GM12878 (cell line): Measurements from ENCODE around the gene PANX2. TPM values are rescaled to one million over a fixed set of nuclear protein-coding genes. Genes with fewer than 3 reads are reported as not detected.

ENCODE experiments used
- ATAC-seq: fragments of 200-7000 bp; cut with Tn5 transposase; 3 replicates; pipeline ENCODE4 v1.9.1; 2020; ENCODE audit warnings: mild to moderate bottlenecking, moderate library complexity
- BruUV-seq: library from RNA; stranded (reverse); fragments of 400-500 nt; replicated peaks from 2 replicates; lab custom pipeline; 2021; lab: Mats Ljungman, UMichigan
- CTCF ChIA-PET: fragments of 300-600 bp; sonication (Branson Sonifier 250); formaldehyde crosslinking; extraction: SDS; loops from one replicate; lab custom pipeline; 2021; ENCODE audit warnings: inconsistent platforms; lab: Yijun Ruan, JAX
- POLR2A ChIA-PET: fragments of 350-600 bp; formaldehyde crosslinking; extraction: SDS; loops from one replicate; lab custom pipeline; 2021; ENCODE audit warnings: inconsistent platforms; lab: Charles Lee
- RAD21 ChIA-PET: fragments of 300-600 bp; sonication (Branson Sonifier 250); formaldehyde crosslinking; loops from one replicate; lab custom pipeline; 2023; ENCODE audit warnings: antibody characterized with exemption; ENCODE audit not compliant: unreplicated experiment; lab: Charles Lee
- SMC1A ChIA-PET: fragments of 300-600 bp; sonication (Branson Sonifier 250); formaldehyde crosslinking; loops from one replicate; lab custom pipeline; 2023; ENCODE audit not compliant: unreplicated experiment, uncharacterized antibody; lab: Charles Lee
- DNase-seq: peaks from one replicate; pipeline ENCODE4 v3.0.0-alpha.2; 2011; ENCODE audit warnings: low read depth, low spot score
- FAIRE-seq: peaks from 3 replicates; lab custom pipeline; 2011; peaks lifted over from hg19 to GRCh38; lab: Jason Lieb, UNC
- H2AFZ ChIP-seq: 2 replicates; pipeline ENCODE4 v1.6.0; 2011; ENCODE audit warnings: low read depth, low read length, control low read depth; ENCODE audit not compliant: control insufficient read depth
- H3K27ac ChIP-seq: 2 replicates; pipeline ENCODE4 v1.5.1; 2011; ENCODE audit warnings: control low read depth; ENCODE audit not compliant: control insufficient read depth, insufficient read depth
- H3K27me3 ChIP-seq, 2 experiments: replicated peaks in 1 of 2; 2 replicates each; pipeline versions ENCODE4 v1.6.0 to v1.6.1; 2011; ENCODE audit warnings: low read length in 1 of 2; ENCODE audit not compliant: control insufficient read depth in 2 of 2, insufficient read depth in 2 of 2
- H3K36me3 ChIP-seq, 2 experiments: 2 replicates each; pipeline ENCODE4 v1.5.1; 2011; ENCODE audit warnings: low read length in 1 of 2; ENCODE audit not compliant: control insufficient read depth in 2 of 2, insufficient read depth in 2 of 2
- H3K4me1 ChIP-seq: 2 replicates; pipeline ENCODE4 v1.6.1; 2011; ENCODE audit warnings: mild to moderate bottlenecking, low read length, moderate library complexity, mixed read lengths; ENCODE audit not compliant: control insufficient read depth, insufficient read depth
- H3K4me2 ChIP-seq: 2 replicates; pipeline ENCODE4 v1.6.0; 2011; ENCODE audit warnings: control low read depth; ENCODE audit not compliant: control insufficient read depth, insufficient read depth
- H3K4me3 ChIP-seq: fragments of 200-600 bp; sonication (generic); 2 replicates; pipeline ENCODE4 v1.5.1; 2016
- H3K79me2 ChIP-seq: 2 replicates; pipeline ENCODE4 v1.6.0; 2011; ENCODE audit warnings: low read length; ENCODE audit not compliant: control insufficient read depth, insufficient read depth
- H3K9ac ChIP-seq: 2 replicates; pipeline ENCODE4 v1.8.0; 2011; ENCODE audit warnings: low read length, control low read depth, mixed read lengths; ENCODE audit not compliant: control insufficient read depth, insufficient read depth
- H3K9me3 ChIP-seq: replicated peaks from 3 replicates; pipeline ENCODE4 v1.5.1; 2011; ENCODE audit warnings: mild to moderate bottlenecking, low read length; ENCODE audit not compliant: control insufficient read depth, insufficient read depth
- H4K20me1 ChIP-seq: 2 replicates; pipeline ENCODE4 v1.6.0; 2011; ENCODE audit not compliant: control insufficient read depth, insufficient read depth
- ATF7 ChIP-seq: fragments of 450-650 bp; IDR thresholded peaks from 2 replicates; pipeline ENCODE4 v1.6.1; 2016; ENCODE audit warnings: low read depth, mild to moderate bottlenecking
- BACH1 ChIP-seq: fragments of 450-650 bp; IDR thresholded peaks from 2 replicates; pipeline ENCODE4 v1.6.1; 2017; ENCODE audit warnings: mild to moderate bottlenecking, borderline replicate concordance
- DPF2 ChIP-seq: fragments of 450-650 bp; IDR thresholded peaks from 2 replicates; pipeline ENCODE4 v1.6.1; 2017; ENCODE audit warnings: mild to moderate bottlenecking
- EZH2 ChIP-seq: IDR thresholded peaks from 2 replicates; pipeline ENCODE4 v1.6.1; 2012; ENCODE audit warnings: low read depth, mild to moderate bottlenecking, control low read depth, inconsistent platforms, low read length, borderline replicate concordance; ENCODE audit not compliant: control insufficient read depth
- MEF2A ChIP-seq: IDR thresholded peaks from 2 replicates; pipeline ENCODE4 v1.6.1; 2011; ENCODE audit warnings: low read depth, mild to moderate bottlenecking, low read length, moderate library complexity; ENCODE audit not compliant: insufficient read depth
- PML ChIP-seq: IDR thresholded peaks from 2 replicates; pipeline ENCODE4 v1.6.1; 2012; ENCODE audit warnings: low read length, inconsistent platforms
- SPI1 ChIP-seq: IDR thresholded peaks from 2 replicates; pipeline ENCODE4 v1.6.1; 2011; ENCODE audit warnings: low read depth, mild to moderate bottlenecking, low read length, moderate library complexity, borderline replicate concordance; ENCODE audit not compliant: insufficient read depth
- SRF ChIP-seq, 2 experiments: IDR thresholded peaks; 2 replicates each; pipeline ENCODE4 v1.6.1; 2011; ENCODE audit warnings: low read depth in 2 of 2, low read length in 2 of 2, mild to moderate bottlenecking in 1 of 2, moderate library complexity in 1 of 2
- TBL1XR1 ChIP-seq: IDR thresholded peaks from 2 replicates; pipeline ENCODE4 v1.6.1; 2012; ENCODE audit warnings: low read depth, low read length, improper control_type of control experiment
- YY1 ChIP-seq: IDR thresholded peaks from 2 replicates; pipeline ENCODE4 v1.6.1; 2011; ENCODE audit warnings: low read depth, mild to moderate bottlenecking, low read length
- ZNF217 ChIP-seq: fragments of 450-650 bp; IDR thresholded peaks from 2 replicates; pipeline ENCODE4 v1.6.1; 2017; ENCODE audit warnings: antibody characterized with exemption, mild to moderate bottlenecking
- WGBS: methylation state at CpG from one replicate; pipeline ENCODE4 v1.1.6; 2016; ENCODE audit warnings: low lambda C conversion rate; ENCODE audit not compliant: insufficient replicate concordance, insufficient coverage; ENCODE audit errors: missing lambda C conversion rate; 5-methylcytosine and 5-hydroxymethylcytosine counted together
- in situ Hi-C: fragments of 300-500 bp; cut with MboI; formaldehyde crosslinking; loops from 9 replicates; pipeline ENCODE4 v1.14.3; 2018; ENCODE audit warnings: mixed read lengths
- intact Hi-C: fragments of 100-400 bp; cut with micrococcal nuclease; formaldehyde crosslinking; loops from one replicate; pipeline ENCODE4 v1.14.2; 2022; ENCODE audit not compliant: unreplicated experiment
- polyA plus RNA-seq, 11 experiments: library from polyadenylated mRNA; depleted of rRNA in 4 of 11; unstranded in 6 of 11; stranded (reverse) in 5 of 11; fragments of >200 nt; fragmentation: Nextera tagmentation in 4 of 11; fragmentation: Illumina TruSeq in 1 of 11; extraction: Ambion mirVana in 4 of 11; extraction: Trizol in 1 of 11; gene quantifications; 1 replicate in 1 of 11; 2 replicates in 10 of 11; pipeline versions ENCODE4 v1.2.1 to v1.2.3, GENCODE V29; 2011 to 2016; ENCODE audit warnings: inconsistent platforms in 2 of 11, missing spikeins in 2 of 11, low read depth in 1 of 11
- total RNA-seq, 4 experiments: library from RNA; depleted of rRNA in 3 of 4; stranded (reverse); fragments of >200 nt in 3 of 4; fragmentation: Illumina TruSeq in 1 of 4; extraction: Trizol in 1 of 4; gene quantifications; 2 replicates each; pipeline versions ENCODE4 v1.2.1 to v1.2.3, GENCODE V29; 2013 to 2021
- TF ChIP-seq, protein P1 (sequence below): fragments of 450-650 bp; IDR thresholded peaks from 2 replicates; pipeline ENCODE4 v1.6.1; 2017; ENCODE audit warnings: mild to moderate bottlenecking
- TF ChIP-seq, protein P2 (sequence below): fragments of 450-650 bp; formaldehyde crosslinking; IDR thresholded peaks from 2 replicates; pipeline ENCODE4 v1.5.0; 2022; ENCODE audit warnings: mild to moderate bottlenecking, missing genetic modification characterization
- TF ChIP-seq, protein P3 (sequence below): fragments of 450-650 bp; IDR thresholded peaks from 2 replicates; pipeline ENCODE4 v1.6.1; 2017; ENCODE audit warnings: low read depth, mild to moderate bottlenecking, moderate library complexity
- TF ChIP-seq, protein P4 (sequence below): IDR thresholded peaks from 2 replicates; pipeline ENCODE4 v1.6.1; 2012; ENCODE audit warnings: low read depth, low read length, improper control_type of control experiment

The PANX2 gene
- total and polyA plus RNA-seq, 10 of the 15 experiments (the other 5 are each of a cell fraction or from before 2014, with no cell fraction given), result 0.04 to 0.44 (median 0.17) TPM; not detected in 5

DNA sequence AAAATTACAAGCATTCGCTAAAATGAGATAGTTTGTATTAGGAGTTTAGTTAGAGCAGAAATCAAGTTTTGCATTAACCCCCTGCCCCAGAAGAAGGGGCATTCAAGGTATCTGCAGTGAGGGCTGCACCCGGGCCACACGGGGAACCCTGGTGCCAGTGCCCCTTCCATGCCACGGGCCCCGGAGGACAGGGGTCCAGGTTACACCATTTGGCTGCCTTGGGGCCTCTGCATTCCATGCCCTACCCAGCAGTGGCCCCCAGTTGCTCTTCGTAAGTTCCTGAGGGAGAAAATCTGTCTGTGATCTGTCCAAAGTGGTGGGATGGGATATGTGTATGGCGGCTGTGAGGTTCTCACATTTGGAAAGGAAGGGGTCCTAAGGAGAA is 16.8 kb upstream of the PANX2 start (continued):
- TF ChIP-seq, protein P1, sequence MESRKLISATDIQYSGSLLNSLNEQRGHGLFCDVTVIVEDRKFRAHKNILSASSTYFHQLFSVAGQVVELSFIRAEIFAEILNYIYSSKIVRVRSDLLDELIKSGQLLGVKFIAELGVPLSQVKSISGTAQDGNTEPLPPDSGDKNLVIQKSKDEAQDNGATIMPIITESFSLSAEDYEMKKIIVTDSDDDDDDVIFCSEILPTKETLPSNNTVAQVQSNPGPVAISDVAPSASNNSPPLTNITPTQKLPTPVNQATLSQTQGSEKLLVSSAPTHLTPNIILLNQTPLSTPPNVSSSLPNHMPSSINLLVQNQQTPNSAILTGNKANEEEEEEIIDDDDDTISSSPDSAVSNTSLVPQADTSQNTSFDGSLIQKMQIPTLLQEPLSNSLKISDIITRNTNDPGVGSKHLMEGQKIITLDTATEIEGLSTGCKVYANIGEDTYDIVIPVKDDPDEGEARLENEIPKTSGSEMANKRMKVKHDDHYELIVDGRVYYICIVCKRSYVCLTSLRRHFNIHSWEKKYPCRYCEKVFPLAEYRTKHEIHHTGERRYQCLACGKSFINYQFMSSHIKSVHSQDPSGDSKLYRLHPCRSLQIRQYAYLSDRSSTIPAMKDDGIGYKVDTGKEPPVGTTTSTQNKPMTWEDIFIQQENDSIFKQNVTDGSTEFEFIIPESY, result no peak
- TF ChIP-seq MEF2A (no peak), ATF7 (no peak)
- TF ChIP-seq, protein P2, sequence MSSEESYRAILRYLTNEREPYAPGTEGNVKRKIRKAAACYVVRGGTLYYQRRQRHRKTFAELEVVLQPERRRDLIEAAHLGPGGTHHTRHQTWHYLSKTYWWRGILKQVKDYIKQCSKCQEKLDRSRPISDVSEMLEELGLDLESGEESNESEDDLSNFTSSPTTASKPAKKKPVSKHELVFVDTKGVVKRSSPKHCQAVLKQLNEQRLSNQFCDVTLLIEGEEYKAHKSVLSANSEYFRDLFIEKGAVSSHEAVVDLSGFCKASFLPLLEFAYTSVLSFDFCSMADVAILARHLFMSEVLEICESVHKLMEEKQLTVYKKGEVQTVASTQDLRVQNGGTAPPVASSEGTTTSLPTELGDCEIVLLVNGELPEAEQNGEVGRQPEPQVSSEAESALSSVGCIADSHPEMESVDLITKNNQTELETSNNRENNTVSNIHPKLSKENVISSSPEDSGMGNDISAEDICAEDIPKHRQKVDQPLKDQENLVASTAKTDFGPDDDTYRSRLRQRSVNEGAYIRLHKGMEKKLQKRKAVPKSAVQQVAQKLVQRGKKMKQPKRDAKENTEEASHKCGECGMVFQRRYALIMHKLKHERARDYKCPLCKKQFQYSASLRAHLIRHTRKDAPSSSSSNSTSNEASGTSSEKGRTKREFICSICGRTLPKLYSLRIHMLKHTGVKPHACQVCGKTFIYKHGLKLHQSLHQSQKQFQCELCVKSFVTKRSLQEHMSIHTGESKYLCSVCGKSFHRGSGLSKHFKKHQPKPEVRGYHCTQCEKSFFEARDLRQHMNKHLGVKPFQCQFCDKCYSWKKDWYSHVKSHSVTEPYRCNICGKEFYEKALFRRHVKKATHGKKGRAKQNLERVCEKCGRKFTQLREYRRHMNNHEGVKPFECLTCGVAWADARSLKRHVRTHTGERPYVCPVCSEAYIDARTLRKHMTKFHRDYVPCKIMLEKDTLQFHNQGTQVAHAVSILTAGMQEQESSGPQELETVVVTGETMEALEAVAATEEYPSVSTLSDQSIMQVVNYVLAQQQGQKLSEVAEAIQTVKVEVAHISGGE (CRISPR knock-in tag), result no peak

DNA sequence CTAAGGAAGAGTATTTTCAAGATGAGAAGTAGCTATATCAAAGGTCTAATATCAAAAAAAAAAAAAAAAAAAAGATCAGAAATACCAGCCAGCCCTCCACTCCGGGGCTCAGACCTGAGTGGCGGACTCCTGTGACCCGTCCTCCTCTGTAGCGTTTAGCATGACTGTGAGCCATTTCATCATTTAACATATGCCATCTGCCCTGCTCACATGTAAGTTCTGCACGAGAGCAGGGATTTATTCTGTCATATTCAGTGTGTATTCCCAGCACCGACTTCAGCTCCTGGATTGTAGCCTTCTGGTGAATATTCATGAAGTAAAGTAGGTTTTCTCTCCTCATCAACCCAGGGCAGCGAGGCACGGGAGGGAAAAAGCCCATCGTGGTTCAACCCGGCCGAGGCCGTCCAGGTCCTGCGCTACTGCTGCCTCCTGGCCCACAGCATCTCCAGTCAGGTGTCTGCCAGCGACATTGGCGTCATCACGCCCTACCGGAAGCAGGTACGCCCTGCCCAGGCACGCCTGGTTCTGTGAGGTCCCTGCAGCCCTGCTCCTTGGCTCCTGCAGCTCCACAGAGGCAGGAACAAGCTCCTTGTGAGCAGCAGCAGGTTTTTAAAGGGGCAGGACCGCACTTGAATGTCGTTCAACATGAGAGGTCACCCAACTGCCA is 12.7 kb upstream of the PANX2 start:
- POLR2A ChIA-PET, result interaction anchor here (0.6 kb wide), 1 partner anchor 53 kb away, joined by 4 read pairs; no protein-coding TSS in a partner anchor
- Histone ChIP-seq H3K4me3 (no peak overlapping the region), H3K4me2 (no peak overlapping the region), H3K27me3 (peaks cover 2 to 4% of the 10 kb centered on the region in 2 experiments; a peak in 2 of 4 replicates), H4K20me1 (no peaks in the 10 kb centered on the region), H3K9me3 (no peaks in the 10 kb centered on the region), H3K36me3 (no peaks in the 10 kb centered on the region), H2AFZ (no peak overlapping the region), H3K79me2 (no peaks in the 10 kb centered on the region), H3K27ac (no peak overlapping the region), H3K9ac (no peak overlapping the region), H3K4me1 (no peaks in the 10 kb centered on the region)
- FAIRE-seq, result no peak
- DNase-seq, result no peak
- in situ Hi-C loops (no loop called here), intact Hi-C loops (no loop called here)
- CTCF ChIA-PET, result interaction anchor here (0.8 kb wide), 1 partner anchor 8 kb away, joined by 3 read pairs; no protein-coding TSS in a partner anchor
- RAD21 ChIA-PET, result no interaction called here
- BruUV-seq, result no TSS peak
- ATAC-seq, result no peak
- SMC1A ChIA-PET, result no interaction called here
- 60% methylated on average over 21 of the region's 21 CpGs for WGBS
- TF ChIP-seq EZH2 (no peak), TBL1XR1 (no peak), PML (no peak), DPF2 (no peak), SPI1 (no peak), YY1 (no peak), SRF (IDR thresholded peaks at IDR 0.05; ENCODE audit: low read depth in 2 of 2, low read length in 2 of 2) (no peak), ZNF217 (no peak), BACH1 (no peak)
- TF ChIP-seq, protein P3, sequence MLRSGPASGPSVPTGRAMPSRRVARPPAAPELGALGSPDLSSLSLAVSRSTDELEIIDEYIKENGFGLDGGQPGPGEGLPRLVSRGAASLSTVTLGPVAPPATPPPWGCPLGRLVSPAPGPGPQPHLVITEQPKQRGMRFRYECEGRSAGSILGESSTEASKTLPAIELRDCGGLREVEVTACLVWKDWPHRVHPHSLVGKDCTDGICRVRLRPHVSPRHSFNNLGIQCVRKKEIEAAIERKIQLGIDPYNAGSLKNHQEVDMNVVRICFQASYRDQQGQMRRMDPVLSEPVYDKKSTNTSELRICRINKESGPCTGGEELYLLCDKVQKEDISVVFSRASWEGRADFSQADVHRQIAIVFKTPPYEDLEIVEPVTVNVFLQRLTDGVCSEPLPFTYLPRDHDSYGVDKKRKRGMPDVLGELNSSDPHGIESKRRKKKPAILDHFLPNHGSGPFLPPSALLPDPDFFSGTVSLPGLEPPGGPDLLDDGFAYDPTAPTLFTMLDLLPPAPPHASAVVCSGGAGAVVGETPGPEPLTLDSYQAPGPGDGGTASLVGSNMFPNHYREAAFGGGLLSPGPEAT, result no peak
- TF ChIP-seq, protein P4, sequence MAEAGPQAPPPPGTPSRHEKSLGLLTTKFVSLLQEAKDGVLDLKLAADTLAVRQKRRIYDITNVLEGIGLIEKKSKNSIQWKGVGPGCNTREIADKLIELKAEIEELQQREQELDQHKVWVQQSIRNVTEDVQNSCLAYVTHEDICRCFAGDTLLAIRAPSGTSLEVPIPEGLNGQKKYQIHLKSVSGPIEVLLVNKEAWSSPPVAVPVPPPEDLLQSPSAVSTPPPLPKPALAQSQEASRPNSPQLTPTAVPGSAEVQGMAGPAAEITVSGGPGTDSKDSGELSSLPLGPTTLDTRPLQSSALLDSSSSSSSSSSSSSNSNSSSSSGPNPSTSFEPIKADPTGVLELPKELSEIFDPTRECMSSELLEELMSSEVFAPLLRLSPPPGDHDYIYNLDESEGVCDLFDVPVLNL, result no peak
